Right renal cortex interstitium (tissue), 3 donors: Measurements from ENCODE around the gene C8G. TPM values are rescaled to one million over a fixed set of nuclear protein-coding genes. Genes with fewer than 3 reads are reported as not detected.

Source experiments
- DNase-seq, 3 donors: peaks; one replicate each; pipeline ENCODE4 v3.0.0-alpha.2; 2013; ENCODE audit warnings: low read depth in 3 of 3, low spot score in 2 of 3
- polyA plus RNA-seq, 3 donors: library from polyadenylated mRNA; unstranded; fragments of 120-200 nt; gene quantifications; one replicate each; pipeline ENCODE4 v1.2.1, GENCODE V29; 2013; ENCODE audit not compliant: insufficient read length in 3 of 3

The C8G gene
- polyA plus RNA-seq, 3 donors = 0.28 to 0.58 (median 0.46) TPM

DNA sequence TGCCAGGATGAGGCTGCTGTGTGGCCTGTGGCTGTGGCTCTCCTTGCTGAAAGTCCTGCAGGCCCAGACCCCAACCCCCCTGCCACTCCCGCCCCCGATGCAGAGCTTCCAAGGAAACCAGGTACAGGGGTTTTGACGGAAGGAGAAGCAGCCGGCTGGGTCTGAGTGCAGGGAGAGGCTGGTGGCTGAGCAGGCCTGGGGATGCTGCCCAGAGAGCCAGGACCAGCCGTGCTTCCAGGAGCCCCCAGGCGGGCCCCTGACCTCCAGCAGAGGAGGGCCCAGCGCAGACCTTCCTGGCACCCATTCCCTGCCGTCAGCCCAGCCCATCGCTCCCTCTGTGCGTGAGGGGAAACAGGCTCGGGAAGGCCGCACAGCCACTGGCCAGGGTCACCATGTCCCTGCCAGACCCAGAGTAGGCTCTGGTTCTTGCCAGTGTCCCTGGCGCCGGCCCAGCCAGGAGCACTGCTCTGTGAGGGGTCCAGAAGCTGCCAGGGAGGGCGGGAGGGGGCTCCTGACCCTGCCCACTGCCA is 7.3 kb downstream of the C8G start:
- DNase-seq = no peak

GRCh38 chr9:136952876-136953770 is 8.1 kb downstream of the C8G start:
- no peak for DNase-seq

DNA sequence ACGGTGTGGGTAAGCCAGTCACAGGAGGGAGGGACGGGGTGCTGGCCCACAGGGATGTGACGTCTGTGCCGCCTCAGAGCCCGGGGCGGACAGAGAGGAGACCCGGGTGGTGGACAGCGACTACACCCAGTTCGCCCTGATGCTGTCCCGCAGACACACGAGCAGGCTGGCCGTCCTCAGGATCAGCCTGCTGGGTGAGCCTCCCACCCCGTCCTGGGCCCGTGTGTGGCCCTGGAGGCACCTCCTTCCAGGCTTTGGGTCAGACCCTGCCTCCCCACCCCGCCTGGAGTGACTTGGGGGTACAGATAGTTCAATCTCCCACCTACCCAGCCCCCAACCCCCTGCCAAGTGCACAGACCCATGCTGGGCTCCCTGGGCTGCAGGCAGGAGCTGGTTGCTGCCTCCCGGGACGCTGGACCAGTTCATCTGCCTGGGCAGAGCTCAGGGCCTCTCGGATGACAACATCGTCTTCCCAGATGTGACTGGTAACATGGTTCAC is 8.8 kb downstream of the C8G start:
- DNase-seq = no peak

GRCh38 chr9:136954270-136955083 is 9.4 kb downstream of the C8G start:
- DNase-seq = no peak

DNA sequence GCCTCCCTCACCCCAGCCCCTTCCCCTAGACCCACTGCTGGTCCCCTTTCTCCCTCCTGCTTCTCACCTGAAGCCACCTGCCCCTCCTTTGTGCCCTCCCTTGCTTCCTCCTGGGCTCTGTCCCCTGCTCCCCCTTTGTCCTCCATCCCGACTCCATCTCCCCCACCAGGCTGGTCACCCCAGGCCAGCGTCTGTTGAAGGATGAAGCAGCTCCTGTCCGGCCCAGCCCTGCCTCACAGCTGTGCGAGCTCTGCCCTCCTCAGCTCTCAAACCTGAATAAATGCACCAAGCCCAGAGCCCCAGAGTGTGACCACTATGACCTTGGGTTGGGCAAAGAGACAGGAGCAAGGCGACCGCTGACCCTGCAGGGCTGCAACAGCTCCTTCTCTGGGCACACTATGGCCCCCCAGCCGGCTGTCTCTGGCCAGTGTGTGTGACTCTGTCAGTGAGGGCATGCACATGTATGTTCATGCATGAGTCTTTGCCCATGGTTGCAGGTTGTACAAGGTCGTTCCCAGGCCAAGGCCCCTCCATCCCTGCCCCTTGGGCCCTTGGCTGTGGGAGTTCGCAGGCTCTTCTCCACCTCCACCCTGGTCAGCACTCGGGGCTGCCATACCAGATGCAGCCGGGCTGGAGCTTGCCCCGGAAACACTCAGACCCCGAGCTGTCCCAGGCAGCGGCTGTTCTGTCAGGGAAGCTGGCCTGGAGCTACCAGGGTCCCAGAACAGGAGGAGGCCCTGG is 10.3 kb downstream of the C8G start:
- DNase-seq = no peak

DNA sequence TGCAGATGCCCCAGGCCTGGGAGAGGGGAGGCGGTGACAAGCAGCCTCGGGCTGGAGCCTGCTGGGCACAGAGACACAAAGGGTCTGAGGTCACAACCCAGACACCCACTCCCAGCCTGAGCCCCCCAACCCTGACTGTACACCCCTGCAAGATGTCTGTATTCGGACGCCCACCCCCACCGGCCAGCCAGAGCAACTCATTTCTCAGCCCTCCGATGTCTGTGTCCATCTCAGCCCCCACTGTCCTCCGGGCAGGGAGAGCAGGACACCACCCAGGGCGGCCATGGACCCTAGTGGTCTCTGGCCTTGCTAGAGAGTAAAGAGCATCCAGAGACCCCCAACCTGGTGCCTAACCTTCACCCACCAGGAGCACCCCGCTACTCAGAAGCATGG is 10.9 kb downstream of the C8G start:
- no peak for DNase-seq

DNA sequence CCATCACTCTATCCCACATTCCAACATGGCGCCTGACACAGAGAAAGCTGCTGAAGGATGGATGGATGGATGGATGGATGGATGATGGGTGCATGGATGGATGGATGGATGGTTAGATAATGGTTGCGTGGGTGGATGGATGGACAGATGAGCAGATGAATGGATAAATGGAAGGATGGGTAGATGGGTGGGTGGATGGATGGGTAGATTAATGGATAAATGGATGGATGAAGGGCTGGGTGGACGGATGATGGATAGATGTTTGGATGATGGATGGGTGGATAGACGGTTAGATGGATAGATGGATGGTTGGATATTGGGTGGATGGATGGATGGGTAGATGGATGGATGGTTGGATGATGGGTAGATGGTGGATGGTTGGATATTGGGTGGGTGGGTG is 11.6 kb downstream of the C8G start:
- no peak for DNase-seq

DNA sequence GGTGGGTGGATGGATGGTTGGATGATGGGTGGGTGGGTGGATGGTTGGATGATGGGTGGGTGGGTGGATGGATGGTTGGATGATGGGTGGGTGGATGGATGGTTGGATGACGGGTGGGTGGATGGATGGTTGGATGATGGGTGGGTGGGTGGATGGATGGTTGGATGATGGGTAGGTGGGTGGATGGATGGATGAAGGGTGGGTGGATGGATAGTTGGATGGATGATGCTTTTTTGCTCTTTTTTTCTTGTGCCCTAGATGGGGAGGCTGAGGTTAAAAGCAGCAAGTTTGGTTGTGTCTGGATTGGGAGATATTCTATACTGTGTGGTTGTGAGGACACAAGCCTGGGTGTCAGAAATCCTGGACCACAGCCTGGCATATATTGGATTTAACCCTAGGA is 12.4 kb downstream of the C8G start:
- no peak for DNase-seq

GRCh38 chr9:136957901-136958300 is 12.9 kb downstream of the C8G start:
- no peak for DNase-seq

DNA sequence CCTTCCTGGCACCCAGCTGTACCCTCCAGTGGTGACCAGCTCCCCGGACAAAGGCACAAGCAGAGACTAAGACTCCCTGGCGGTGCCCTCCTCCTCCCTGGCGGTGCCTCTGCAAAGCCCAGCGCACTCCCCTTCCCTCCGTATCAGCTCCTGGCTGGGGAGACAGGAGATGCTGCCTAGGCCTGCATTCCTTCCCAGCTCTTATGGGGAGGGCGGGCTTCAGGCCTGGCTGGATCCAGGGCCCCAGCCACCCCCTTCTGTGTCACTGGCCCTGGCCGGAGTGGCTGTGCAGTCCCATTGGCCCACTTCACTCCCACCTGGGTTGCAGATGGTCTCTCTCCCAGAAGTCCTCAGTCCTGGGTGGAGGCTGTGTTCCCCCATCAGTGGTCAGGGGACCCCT is 13.4 kb downstream of the C8G start:
- no peak for DNase-seq

- no peak for DNase-seq
Observed at GRCh38 chr9:136958898-136959850, 14.1 kb downstream of the C8G start.

GRCh38 chr9:136960212-136960937 is 15.3 kb downstream of the C8G start:
- DNase-seq = no peak

DNA sequence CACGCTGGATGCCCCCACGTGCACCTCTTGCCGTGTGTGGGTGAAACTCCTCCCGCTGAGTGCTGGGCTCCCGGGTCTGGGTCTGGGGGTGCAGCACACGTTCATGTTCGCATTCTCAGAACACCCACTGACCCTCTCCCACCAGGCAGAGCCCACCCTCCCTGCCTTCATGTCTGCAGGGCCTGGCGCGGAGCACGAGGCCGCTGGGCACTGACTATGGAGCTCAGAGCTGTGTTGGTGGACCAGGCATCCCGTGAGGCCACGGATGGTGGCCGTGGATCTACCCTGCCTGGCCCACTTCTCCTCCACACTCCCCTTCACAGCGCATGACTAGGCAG is 15.9 kb downstream of the C8G start:
- no peak for DNase-seq

GRCh38 chr9:136961279-136962065 is 16.4 kb downstream of the C8G start:
- DNase-seq = no peak

DNA sequence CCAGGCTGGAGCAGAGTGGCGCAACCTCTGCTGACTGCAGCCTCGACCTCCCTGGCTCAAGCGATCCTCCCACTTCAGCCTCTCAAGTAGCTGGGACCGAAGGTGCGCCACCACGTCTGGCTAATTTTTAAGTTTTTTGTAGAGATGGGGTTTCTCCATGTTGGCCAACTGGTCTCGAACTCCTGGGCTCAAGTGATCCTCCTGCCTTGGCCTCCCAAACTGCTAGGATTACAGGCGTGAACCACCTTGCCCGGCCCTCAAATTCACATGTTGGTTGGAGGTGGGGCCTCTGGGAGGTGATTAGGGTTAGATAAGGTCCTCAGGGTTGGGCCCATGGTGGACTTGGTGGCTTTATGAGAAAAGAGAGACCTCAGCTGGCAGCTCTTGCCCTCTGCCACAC is 17.1 kb downstream of the C8G start:
- DNase-seq = no peak

DNA sequence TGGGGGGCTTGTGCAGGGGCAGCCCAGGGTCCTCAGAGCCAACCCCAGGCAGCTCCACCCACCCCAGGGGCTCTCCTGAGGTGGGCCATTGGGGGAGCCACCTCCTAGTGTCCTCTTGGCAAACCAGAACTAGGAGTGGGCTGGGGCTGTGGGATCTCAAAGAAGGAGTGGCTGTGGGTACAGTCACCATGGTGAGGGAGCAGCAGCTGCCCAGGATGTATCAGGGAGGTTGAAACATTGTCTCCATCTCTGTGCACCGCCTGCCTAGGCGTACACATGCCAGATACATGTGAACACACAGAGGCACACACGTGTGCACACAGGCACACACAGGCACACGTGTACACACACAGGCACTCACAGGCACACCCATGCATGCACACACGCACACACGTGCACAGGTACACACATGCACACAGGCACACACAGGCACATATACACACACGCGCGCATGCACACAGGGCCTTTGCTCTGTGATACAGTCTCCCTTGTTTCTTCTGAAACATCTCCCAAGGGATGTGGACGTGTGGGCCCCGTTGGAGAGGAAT is 17.7 kb downstream of the C8G start:
- no peak for DNase-seq

DNA sequence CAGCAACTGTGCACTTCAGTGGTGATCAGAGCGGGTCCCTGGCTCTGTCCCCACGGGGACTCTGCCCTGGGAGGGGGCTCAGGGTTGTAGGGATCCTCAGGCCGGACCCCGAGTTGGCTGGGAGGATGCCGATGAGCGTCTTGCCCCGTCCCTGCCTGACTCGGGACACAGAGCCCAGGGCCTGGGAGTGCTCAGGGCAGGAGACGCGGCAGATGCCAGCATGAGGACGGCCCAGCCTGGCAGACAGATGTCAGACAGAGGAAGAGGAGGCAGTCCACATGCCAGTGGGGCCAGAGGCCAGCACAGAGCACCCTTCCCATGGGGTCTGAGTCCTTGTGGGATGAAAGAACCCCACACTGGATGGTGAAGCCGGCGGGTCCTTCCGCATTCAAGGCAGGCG is 18.3 kb downstream of the C8G start:
- no peak for DNase-seq

DNA sequence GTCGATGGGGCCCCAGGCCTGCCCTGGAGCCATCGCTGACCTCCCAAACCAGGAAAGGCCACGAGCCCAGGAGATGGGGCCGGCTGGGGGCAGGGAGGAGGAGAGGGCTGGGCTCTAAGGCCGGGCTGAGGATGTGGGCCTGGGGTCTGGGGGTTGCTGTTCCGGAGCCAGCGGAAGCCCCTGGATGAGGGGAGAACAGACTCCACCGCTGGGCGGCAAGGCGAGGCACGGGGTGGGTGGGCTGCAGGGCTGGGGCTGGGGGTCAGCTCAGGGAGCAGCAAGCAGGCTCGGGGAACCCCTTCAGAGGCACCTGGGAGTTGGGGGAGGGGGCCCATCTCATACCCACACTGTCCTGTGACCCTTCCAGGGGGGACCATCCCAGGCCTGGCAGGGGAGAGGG is 18.7 kb downstream of the C8G start:
- no peak for DNase-seq
